Stimulated activated CD8-positive, alpha-beta memory T cell treated with anti-CD3 and anti-CD28 coated beads, Interleukin-7, amount 100 ng/mL, for 4 hours (primary cell): Measurements from ENCODE around the gene LNX1.

ENCODE experiments used
- DNase-seq, 2 donors: peaks; one replicate each; pipeline ENCODE4 v3.0.0-alpha.2; 2020; ENCODE audit warnings: low read depth in 2 of 2

LNX1 gene

DNA sequence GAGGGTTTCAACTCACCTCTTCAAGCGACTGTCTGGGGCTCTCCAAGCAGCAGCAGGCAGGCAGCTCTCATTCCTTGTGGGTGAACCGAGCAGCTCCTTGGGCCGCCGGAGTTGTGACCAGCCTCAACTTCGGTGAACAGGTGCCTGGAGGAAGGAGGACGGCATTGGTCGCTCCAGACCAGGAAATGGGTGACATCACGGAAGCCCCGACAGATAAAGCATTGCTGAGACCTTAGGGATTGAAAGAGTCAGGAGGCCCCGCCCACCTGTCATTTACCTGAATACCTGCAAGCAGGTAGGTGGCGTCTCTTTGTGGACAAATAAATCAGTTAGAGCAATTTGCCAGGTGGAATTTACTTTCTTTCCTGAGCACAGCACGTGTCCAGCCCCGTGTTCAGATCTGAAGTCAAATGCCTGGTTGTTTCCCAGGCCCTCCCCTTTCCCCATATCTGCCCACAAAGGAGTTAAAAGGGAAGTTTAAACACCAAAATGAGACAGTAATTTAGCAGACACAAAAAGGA, at the start of gene LNX1:
TSS of gene LNX1 (minus strand) at position 115 of the 521 bp plus-strand sequence. CDS start 17,484 bp downstream, outside the sequence.
- DNase-seq = no peak

DNA sequence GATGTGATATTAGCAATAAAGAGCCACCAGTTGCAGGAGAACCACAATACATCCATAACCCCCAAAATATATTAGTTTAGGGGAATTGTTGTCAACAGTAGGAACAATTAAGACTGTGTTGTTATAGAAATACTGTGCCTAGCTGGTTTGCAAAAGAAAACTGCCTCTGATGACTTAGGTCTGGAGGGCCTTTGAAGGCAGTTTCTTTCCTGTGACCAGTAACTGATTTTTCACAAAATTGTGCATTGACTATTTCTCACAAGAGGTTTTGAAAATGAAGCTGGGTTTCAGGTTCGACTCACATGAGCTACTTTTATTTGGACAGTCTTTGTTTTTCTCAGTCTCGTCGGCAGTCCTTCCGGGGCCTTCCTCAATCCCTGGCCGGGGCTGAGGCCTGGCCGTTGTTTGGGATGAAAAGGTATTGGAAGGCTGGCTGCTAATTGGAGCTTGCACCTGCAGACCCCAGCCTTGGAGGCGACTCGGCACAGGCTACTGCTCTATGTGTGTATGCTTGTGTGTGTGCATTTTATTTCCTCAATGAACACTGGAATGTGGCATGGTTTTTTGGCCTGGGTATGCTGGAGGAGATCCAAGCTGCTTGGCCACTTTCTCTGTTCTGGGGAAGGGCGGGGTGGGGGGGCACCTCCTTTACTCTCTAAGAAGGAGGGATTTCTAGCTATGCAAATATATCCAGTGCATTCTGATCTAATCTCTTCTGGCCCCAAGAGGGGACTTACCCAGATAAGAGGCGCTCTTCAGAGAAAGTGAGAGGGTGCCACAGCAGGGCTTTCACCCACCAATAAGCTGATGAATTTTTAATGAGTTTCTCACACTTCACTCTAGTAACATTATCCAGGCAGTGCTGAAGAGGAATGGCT, 49.5 kb upstream of the LNX1 start:
- DNase-seq = no peak

DNA sequence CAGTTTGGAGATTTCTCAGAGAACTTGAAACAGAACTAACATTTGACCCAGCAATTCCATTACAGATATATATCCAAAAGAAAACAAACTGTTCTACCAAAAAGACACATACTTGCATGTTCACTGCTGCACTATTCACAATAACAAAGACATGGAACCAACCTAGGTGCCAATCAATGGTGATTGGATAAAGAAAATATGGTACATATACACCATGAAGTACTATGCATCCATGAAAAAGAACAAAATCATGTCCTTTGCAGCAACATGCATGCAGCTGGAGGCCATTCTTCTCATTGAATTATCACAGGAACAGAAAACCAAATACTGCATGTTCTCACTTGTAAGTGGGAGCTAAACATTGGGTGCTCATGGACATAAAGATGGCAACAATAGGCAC, 47.6 kb upstream of the LNX1 start:
- DNase-seq = no peak

DNA sequence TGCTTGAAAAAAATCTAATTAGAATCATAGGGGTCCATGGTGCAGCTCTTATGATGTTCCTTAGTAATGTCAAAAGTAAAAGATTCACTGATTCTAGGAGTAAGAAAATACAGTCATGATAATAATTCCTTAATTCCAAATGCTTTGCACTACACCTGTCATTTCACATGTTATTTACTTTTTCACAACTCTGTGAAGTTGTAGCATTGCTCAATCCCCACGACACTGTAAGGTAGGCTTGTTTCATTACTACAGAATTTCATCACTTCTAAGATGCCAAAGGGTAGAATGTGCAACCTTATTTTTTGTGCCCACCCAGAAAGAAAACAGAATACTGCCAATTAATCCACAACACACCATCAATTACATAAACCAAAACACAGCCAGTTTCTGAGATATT, 46.1 kb upstream of the LNX1 start:
- no peak for DNase-seq

DNA sequence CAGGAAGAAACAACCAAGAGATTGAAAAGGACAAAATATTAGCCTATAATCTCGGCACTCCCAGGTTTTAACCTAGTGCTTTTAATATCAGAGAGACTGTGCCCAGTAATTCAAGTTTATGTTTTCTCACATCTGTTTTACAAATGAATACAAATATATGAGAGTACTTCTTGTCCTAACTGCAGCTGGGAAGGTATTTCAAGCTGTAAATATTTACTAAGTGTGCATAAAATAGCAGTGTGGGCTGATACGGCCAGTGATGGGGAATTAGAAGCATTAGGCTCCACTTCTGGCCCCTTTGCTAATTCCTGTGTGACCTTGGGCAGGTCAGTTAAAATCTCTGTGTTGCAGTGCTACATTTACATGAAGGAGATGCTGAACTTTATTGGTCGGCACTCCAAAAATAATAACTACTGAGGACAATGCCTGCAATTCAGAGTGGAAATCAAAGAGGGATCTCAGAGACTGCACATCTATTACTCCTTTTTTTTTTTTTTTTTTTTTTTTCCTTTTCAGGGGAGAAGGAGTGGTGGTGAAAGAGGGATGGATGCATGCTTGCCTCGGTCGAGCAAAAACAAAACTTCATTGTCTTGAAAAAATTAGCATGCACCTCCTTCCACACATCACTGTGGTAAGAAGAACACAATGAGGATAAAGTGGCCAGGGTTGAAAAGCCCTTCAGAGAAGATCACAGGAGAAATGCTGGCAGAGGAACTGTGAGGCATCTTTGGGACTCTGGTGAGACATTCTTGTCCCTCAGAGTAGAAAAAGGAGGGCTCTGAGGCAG, 44.6 kb upstream of the LNX1 start:
- no peak for DNase-seq

DNA sequence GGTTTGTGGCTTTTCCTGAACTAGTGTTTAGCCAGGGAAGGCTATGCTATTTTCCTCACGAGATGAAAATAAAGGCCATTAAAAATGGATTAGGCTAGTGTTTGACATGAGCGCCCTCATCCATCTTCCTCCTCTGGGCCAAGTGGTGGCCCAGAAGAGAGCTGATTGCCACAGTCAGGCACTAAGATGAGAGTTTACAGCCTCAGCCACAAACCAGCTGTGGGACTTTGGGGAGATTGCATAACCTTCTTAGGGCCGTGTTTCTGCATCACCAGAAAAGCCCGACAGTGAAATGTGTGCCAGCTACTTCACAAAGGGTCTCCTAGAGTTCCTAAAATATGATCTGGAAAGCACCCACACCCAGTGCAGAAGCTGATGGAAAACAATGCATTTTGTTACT, 42.3 kb upstream of the LNX1 start:
- DNase-seq = no peak

DNA sequence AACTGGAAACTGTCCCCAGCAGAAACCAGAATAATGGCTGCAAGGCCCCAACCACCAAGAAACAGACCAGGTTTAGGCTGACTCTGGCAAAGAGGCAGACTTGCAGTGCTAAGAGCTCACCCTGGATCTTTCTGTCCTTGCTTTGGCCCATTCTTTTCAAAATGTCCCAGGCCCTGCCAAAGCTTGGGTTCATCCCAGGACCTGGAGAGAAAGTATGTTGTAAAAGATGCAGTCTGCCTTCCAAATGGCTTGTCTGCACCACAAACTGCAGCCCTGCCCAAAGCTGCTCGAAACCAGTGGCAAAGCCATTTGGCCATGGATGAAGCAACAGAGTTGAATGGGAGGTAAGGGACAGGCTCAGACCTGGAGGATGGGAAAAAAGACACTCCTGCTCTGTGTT, 38.0 kb upstream of the LNX1 start:
- no peak for DNase-seq

DNA sequence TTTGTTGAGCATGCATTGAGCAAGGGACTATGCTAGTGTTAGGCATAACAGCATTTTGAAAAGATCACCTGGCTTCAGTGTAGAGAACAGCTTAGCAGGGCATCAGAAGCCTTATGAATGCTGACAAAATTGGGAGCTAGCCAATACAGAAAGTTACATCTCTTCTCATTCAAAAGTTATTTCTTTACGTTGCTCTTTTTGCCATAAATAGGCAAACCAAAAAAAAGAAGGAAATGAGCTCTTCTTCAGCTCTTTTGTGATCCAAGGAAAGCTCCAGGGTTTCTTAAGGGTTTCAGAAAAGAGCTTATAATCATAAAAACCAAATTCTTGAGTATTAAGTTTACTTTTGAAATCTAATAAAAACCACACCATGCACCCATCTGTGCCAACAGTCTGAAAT, 35.2 kb upstream of the LNX1 start:
- no peak for DNase-seq

DNA sequence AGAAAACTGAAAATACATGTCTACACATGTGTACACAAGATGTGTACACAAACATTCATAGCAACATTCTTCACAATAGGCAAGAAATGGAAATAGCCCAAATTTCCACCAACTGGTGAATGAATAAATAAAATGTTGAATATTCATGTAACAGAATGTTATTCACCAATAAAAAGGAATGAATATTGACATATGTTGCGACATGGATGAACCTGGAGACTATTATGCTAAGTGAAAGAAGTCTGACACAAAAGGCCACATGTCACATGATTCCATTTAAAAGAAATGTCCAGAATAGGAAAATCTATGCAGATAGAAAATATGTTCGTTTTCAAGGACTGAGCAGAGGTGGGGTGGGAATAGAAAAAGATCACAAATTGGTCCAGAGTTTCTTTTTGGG, 34.6 kb upstream of the LNX1 start:
- DNase-seq = no peak

DNA sequence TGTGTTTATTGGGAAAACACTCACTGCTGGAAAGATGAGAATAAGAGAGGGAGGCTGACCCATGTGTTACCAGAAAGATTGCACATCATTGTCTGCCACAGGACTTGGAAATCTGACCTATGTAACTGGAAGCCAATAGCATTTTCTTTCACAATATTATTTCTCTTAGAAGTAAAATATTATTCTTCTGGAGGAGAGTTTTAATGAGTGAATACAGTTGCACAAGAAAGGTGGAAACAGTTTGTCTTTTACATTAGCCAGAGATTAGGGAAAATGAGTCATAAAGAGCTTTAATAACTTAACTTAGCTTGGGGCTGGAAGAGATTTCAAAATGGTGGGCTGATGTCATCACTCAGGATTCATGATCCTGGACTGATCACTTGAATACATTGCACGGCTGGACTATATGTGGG, 31.5 kb upstream of the LNX1 start:
- no peak for DNase-seq

DNA sequence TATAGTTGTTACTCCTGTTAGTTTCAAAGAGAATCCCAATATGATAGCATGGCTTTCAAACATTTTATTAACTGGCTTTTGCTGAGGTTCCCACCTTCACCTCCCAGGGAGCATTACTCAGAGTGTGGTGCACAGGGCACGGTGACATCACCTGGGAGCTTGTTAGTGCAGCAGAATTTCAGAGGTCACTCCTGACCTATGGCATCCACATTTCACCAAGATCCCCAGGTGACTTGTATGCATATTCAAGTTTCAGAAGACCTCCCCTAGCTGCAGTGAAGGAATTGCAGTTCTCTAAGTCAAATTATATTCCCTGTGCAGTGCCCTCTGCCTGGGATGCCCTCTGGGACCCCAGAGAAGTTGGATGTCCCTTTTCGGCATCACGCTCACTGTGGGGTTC, 29.7 kb upstream of the LNX1 start:
- DNase-seq = no peak

DNA sequence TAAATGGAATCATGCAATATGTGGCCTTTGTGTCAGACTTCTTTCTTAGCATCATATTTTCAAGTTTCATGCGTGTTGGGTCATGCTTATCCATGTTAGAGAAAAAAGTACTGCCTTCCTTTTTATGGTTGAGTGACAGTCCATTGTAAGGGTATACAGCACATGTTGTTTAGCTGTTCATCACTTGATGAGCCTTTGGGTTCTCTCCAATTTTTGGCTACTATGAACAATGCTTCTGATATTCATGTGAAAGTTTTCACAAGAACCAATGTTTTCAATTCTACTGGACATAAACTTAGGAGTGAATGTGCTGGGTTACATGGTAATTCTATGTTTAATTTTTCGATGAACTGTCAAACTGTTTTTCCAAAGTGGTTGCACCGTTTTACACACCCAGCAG, 28.1 kb upstream of the LNX1 start:
- no peak for DNase-seq

DNA sequence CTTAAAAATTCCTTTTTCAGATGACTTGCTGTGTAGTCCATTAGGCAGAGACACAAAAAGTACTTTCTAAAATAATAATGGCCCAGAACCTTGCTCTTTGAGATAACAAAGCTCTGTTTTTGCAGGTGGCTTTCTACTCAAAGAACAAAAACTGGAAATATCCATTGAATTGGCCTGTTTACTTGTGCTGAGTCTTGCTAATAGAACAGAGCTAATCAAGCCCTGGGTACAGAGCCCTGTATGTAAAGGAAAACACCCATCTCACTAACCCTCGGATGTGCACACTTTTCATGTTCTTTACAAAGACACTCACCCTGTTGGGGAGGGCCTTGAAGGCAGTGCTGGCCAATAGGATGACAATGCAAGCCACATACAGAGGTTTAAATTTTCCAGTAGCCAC, 27.0 kb upstream of the LNX1 start:
- no peak for DNase-seq

DNA sequence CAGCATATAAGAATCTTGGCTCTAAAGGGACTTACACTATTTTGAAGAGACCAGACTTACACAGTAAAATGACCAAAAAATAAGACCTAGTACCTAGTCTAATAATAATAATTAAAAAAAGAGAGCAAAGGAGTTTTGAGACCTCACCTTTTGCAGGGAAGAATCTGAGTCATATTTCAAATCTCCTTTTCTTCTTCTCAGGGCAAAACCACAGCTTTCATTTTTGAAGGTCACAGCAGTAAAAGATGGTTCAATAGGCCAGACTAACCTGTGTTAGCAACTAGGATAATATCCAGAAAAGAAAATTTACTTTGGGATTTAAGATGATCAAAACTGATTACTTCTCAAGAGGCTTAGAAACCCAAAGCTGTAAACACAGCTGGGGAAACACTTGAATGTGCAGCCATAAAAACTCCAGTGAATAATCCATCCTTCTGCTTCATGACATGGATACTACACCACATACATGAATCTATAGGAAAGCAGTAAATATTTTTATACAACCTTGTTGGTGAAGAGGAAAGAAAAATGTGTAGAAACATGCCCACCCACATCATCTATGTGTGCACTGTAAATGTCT, 25.9 kb upstream of the LNX1 start:
- DNase-seq = no peak

DNA sequence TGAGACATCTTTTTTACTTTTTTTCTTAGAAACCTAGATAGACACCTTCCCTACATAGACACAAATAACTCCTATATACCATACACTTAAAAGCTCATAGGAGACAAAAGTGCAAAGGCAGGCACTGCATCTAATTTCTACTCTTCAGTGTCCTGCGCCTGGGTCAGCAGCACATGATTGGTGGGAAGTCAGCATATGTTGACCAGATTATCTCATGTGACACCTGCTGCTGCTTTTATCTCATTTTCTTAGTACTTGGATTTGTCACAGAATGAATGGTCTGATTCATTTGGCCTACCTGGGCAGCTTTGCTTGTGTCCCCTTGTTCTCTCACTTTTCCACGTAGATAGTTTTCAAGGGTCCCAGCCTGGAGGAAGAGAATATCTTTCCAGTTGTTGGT, 24.9 kb upstream of the LNX1 start:
- DNase-seq = no peak

DNA sequence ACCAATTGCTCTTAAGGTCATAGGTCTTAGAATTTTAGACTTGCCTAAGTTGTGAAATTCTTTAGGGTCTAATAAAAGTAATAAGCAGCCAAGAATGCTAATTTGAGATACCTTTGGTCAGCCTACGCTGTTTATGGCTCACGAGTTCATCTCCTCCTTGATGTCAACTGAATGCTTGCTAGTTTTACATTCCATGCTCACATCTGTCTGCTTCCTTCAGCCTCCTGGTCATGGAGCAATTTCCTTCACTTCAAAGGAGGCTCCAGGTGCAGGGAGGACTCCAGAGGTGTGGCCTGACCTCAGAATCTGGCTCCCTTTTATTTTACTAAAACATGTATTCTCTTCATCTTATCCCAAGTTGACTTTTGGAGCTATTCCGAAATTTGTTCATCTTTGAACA, 23.3 kb upstream of the LNX1 start:
- no peak for DNase-seq

DNA sequence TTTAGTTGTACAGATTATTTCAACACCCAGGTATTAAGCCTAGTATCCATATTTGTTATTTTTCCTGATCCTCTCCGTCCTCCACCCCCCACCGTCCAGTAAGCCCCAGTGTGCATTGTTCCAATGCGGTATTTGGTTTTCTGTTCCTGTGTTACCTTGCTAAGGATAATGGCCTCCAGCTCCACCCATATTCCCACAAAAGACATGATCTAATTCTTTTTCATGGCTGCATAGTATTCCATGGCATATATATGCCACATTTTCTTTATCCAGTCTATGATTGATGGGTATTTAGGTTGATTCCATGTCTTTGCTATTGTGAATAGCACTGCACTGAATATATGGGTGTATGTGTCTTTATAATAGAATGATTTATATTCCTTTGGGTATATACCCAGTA, 22.1 kb upstream of the LNX1 start:
- DNase-seq = no peak

DNA sequence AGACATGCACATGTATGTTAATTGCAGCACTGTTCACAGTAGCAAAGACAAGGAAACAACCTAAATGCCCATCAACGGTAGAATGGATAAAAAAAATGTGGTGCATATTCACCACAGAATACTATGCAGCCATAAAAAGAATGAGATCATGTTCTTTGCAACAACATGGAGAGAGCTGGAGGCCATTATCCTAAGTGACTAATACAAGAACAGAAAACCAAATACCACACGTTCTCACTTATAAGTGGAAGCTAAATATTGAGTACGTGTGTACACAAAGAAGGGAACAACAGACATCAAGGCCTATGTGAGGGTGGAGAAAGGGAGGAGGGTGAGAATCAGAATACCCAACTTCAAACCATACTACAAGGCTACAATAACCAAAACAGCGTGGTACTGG, 17.4 kb upstream of the LNX1 start:
- no peak for DNase-seq

DNA sequence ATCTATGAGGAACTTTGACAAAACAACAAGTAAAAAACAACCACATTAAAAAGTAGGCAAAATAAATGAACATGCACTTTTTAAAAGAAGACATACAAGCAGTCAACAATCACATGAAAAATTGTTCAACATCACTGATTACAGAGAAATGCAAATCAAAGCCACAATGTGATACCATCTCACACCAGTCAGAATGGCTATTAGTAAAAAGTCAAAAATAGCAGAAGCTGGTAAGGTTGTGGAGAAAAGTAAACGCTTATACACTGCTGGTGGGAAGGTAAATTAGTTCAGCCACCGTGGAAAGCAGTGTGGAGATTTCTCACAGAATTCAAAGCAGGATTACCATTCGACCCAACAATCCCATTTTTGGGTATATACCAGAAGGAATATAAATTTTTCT, 17.0 kb upstream of the LNX1 start:
- DNase-seq = no peak

DNA sequence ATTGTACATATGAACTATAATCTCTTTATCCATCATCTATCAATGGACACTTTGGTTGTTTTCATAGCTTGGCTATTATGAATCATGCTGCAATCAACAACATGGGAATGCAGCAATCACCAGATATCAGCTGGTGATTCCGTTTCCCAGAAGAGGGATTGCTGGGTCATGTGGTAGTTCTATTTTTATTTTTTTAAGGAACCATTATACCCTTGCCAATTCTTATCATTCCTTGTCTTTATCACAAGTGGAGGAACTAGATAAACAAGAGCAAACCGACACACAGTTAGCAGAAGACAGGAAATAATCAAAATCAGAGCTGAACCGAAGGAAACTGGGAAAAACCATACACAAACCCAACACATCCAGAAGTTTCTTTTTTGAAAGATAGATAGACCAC, 14.5 kb upstream of the LNX1 start:
- DNase-seq = no peak

DNA sequence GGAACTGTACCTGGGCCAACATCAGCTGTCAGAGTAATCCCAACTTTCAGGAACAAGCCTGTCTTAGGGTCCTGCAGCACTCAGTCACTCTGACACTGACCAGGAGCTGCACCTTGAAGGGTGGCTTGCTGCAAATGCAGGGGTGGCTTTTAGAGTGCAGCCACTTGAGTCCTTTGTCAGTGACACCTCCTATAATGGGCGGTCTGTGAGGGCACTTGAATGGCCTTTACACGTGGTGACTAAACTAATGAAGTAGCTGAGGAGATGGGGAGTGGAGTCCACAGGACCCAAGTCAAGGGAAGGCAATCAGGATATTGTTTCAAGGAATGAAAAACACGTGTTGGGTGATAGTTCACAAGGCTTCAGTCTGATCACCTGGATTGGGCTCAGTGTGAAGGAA, 11.1 kb upstream of the LNX1 start:
- no peak for DNase-seq

DNA sequence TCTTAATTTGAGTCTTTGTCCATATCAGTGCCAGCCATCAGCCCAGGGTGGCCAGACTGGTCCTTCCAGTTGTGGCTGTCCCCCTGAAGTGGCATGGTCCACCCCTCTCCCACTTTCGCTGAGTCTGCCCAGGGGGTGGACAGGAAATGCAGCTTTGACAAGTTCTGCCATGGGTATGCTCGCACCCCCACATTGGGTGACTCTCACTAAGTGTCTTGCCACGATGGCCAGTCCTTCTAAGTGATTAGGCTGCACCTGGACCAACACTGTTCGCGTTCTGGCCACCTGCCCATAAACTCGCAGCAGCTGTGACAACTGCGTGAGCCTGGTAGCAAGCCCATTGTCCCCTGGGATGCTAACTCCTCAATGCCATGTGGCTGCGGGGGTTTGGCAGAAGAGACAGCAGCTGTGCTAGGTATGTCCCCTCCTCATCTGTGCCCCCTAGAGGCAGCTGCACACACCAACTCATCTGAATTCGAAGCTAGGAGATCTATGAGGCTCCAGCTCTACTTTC, 10.0 kb upstream of the LNX1 start:
- no peak for DNase-seq
